Measurements from ENCODE around the gene SDK2.

DNA sequence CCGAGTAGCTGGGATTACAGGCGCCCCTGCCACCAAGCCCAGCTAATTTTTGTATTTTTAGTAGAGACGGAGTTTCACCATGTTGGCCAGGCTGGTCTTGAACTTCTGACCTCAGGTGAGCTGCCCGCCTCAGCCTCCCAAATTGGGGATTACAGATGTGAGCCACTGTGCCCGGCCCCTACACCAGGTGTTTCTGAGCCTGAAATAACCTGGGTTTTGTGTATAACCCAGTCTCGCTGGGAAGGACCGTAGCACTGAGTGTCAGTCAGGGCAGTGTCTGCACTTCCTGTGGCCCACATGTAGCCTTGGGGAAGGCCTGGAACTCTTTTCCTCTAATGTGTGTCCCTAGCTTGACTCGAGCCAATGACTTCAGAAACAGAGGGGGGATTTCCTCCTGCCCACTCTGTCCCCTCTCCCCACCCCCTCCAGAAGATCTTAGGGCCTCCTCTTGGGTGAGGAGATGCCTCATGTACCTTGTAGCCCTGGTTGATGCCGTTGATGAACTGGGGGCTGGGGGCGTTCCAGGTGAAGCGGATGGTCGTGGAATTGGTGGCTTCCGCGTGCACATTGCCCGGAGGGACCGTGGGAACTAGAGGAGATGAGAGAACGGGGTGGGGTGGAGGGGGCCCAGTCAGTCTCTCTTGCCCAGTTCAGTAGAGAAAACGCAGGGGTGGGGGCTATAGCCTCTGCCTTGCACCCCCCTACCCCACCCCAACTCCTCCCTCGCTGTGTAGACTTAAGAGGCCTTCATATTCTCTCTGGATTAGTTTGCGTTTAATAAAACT is 229.9 kb downstream of the SDK2 start:
- TF ChIP-seq, protein P1, sequence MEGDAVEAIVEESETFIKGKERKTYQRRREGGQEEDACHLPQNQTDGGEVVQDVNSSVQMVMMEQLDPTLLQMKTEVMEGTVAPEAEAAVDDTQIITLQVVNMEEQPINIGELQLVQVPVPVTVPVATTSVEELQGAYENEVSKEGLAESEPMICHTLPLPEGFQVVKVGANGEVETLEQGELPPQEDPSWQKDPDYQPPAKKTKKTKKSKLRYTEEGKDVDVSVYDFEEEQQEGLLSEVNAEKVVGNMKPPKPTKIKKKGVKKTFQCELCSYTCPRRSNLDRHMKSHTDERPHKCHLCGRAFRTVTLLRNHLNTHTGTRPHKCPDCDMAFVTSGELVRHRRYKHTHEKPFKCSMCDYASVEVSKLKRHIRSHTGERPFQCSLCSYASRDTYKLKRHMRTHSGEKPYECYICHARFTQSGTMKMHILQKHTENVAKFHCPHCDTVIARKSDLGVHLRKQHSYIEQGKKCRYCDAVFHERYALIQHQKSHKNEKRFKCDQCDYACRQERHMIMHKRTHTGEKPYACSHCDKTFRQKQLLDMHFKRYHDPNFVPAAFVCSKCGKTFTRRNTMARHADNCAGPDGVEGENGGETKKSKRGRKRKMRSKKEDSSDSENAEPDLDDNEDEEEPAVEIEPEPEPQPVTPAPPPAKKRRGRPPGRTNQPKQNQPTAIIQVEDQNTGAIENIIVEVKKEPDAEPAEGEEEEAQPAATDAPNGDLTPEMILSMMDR (IDR thresholded peaks at IDR 0.05; ENCODE audit: insufficient read depth, low read length): no peak
- TF ChIP-seq POLR2AphosphoS5 (IDR thresholded peaks at IDR 0.05; ENCODE audit: low read depth): no peak
- no peak for TF ChIP-seq REST (IDR thresholded peaks at IDR 0.05; ENCODE audit: insufficient replicate concordance, low read depth)
- no peak for TF ChIP-seq GABPA (IDR thresholded peaks at IDR 0.05; ENCODE audit: low read depth)
- TF ChIP-seq SPI1 (IDR thresholded peaks at IDR 0.05; ENCODE audit: borderline replicate concordance, low read depth): no peak
